Right kidney (tissue), 1 donor: ENCODE results near the gene CEPT1.

ENCODE experiments used
- DNase-seq: peaks from one replicate; pipeline ENCODE4 v3.0.0-alpha.2; 2016

CEPT1 gene

DNA sequence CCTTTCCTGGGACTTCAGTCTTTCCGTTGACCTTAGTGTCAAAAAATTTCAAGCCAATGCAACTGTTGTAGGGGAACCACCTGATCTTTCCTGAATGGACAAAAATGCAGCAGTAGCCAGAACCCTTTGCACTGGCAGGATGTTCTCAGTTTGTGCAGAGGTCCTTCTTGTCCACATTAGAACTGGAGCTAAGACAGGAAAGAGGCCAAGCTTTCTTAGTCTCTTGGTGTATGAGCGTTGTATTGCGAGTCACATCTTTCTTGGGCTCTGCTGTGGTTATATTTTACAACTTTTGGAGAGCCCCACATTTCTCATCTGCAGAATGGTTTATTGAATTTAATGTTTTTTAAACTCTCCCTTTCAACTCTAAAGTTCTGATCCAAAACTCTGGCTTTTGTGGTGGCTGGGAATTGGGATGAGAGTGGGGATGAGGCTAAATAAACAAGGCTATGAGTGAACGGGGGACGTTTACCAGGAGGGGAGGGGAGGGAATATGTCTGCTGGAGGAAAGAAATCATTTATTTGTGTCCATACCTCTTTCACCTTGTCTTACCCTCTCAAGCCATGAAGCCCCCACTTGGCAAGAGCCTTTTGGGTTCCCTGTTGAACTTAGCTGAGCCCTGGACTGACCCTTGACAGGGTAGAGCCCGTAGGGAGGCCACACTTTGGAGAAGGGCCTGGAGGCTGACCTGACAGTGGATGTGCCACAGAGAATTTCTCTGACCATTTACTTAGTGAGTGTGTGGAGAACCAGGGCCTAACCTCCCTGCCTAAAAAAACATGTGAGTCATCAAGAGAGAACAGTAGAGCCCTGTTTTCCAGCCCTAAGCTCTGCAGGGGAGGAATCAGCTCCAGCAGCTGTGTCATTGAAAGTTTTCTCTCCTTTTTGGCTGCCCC is 88.1 kb downstream of the CEPT1 start:
- DNase-seq = no peak

DNA sequence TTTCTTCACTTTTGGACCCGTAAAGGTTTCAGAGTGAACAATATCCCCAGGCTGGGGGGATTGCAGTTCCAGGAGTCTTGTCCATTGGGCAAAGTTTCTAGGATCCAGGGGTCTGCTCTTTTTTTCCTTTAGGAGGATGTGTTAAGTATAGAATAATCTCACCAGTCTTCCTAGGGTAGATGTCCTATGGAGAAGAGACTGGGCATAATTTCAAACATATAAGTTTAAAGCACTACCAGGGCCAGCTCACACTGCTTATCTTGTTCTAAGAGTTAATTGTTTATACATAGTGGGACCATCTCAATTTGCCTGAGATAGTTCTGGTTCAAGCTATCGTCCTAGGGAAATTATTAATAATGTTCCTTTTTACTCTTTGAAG is 88.7 kb downstream of the CEPT1 start:
- DNase-seq = no peak

GRCh38 chr1:111232134-111232533 is 92.1 kb downstream of the CEPT1 start:
- no peak for DNase-seq

GRCh38 chr1:111234258-111234657 is 94.2 kb downstream of the CEPT1 start:
- no peak for DNase-seq
